GM12878 (cell line): ENCODE data around the gene HNRNPH3. TPM values are rescaled to one million over a fixed set of nuclear protein-coding genes. Genes with fewer than 3 reads are reported as not detected.

ENCODE experiments used
- ATF7 ChIP-seq: fragments of 450-650 bp; IDR thresholded peaks from 2 replicates; pipeline ENCODE4 v1.6.1; 2016; ENCODE audit warnings: low read depth, mild to moderate bottlenecking
- CREM ChIP-seq: IDR thresholded peaks from 2 replicates; pipeline ENCODE4 v1.6.1; 2014; ENCODE audit warnings: antibody characterized with exemption, low read depth
- ESRRA ChIP-seq: IDR thresholded peaks from 2 replicates; pipeline ENCODE4 v1.6.1; 2012; ENCODE audit warnings: mild to moderate bottlenecking, low read length, improper control_type of control experiment
- MYC ChIP-seq: IDR thresholded peaks from 2 replicates; pipeline ENCODE4 v1.6.1; 2011; ENCODE audit warnings: mild to moderate bottlenecking, low read length, moderate library complexity, inconsistent platforms; ENCODE audit not compliant: insufficient read depth, insufficient replicate concordance, insufficient read length, severe bottlenecking
- NR2C1 ChIP-seq: fragments of 450-650 bp; IDR thresholded peaks from 2 replicates; pipeline ENCODE4 v1.6.1; 2017; ENCODE audit warnings: antibody characterized with exemption, mild to moderate bottlenecking, moderate library complexity
- NR2F1 ChIP-seq: fragments of 450-650 bp; conservative IDR thresholded peaks from 2 replicates; pipeline ENCODE4 v1.6.1; 2017; ENCODE audit warnings: mild to moderate bottlenecking
- POLR2AphosphoS2 ChIP-seq: IDR thresholded peaks from 2 replicates; pipeline ENCODE4 v1.6.1; 2011; ENCODE audit warnings: low read depth, mild to moderate bottlenecking, low read length, improper control_type of control experiment, moderate library complexity
- RAD51 ChIP-seq: fragments of 450-650 bp; IDR thresholded peaks from 2 replicates; pipeline ENCODE4 v1.6.1; 2016; ENCODE audit warnings: moderate library complexity, mild to moderate bottlenecking, inconsistent platforms
- SIX5 ChIP-seq: IDR thresholded peaks from 2 replicates; pipeline ENCODE4 v1.6.1; 2011; ENCODE audit warnings: mild to moderate bottlenecking, low read depth, low read length, moderate library complexity; ENCODE audit not compliant: severe bottlenecking
- SREBF1 ChIP-seq: IDR thresholded peaks from 2 replicates; pipeline ENCODE4 v1.6.1; 2012; ENCODE audit warnings: mild to moderate bottlenecking, low read length
- ZZZ3 ChIP-seq: IDR thresholded peaks from 2 replicates; pipeline ENCODE4 v1.6.1; 2011; ENCODE audit warnings: low read depth; ENCODE audit not compliant: control insufficient read depth, insufficient read length
- polyA plus RNA-seq, 11 experiments: library from polyadenylated mRNA; depleted of rRNA in 4 of 11; unstranded in 6 of 11; stranded (reverse) in 5 of 11; fragments of >200 nt; fragmentation: Nextera tagmentation in 4 of 11; fragmentation: Illumina TruSeq in 1 of 11; extraction: Ambion mirVana in 4 of 11; extraction: Trizol in 1 of 11; gene quantifications; 1 replicate in 1 of 11; 2 replicates in 10 of 11; pipeline versions ENCODE4 v1.2.1 to v1.2.3, GENCODE V29; 2011 to 2016; ENCODE audit warnings: inconsistent platforms in 2 of 11, missing spikeins in 2 of 11, low read depth in 1 of 11
- total RNA-seq, 4 experiments: library from RNA; depleted of rRNA in 3 of 4; stranded (reverse); fragments of >200 nt in 3 of 4; fragmentation: Illumina TruSeq in 1 of 4; extraction: Trizol in 1 of 4; gene quantifications; 2 replicates each; pipeline versions ENCODE4 v1.2.1 to v1.2.3, GENCODE V29; 2013 to 2021
- TF ChIP-seq, protein P1 (sequence below): fragments of 450-650 bp; formaldehyde crosslinking; IDR thresholded peaks from 2 replicates; pipeline ENCODE4 v1.5.0; 2022; ENCODE audit warnings: mild to moderate bottlenecking, missing genetic modification characterization
- TF ChIP-seq, protein P2 (sequence below): IDR thresholded peaks from 2 replicates; pipeline ENCODE4 v1.6.1; 2012; ENCODE audit warnings: low read depth, low read length, improper control_type of control experiment
- TF ChIP-seq, protein P3 (sequence below): IDR thresholded peaks from 2 replicates; pipeline ENCODE4 v1.6.1; 2012; ENCODE audit warnings: improper control_type of control experiment, low read depth, low read length; ENCODE audit not compliant: insufficient replicate concordance
- TF ChIP-seq, protein P4 (sequence below): IDR thresholded peaks from 2 replicates; pipeline ENCODE4 v1.6.1; 2012; ENCODE audit warnings: low read length, inconsistent platforms
- TF ChIP-seq, protein P5 (sequence below): fragments of 450-650 bp; IDR thresholded peaks from 2 replicates; pipeline ENCODE4 v1.6.1; 2016; ENCODE audit warnings: mild to moderate bottlenecking

Gene HNRNPH3
- total and polyA plus RNA-seq, 10 of the 15 experiments (the other 5 are each of a cell fraction or from before 2014, with no cell fraction given) = 20.1 to 292 (median 121) TPM

DNA sequence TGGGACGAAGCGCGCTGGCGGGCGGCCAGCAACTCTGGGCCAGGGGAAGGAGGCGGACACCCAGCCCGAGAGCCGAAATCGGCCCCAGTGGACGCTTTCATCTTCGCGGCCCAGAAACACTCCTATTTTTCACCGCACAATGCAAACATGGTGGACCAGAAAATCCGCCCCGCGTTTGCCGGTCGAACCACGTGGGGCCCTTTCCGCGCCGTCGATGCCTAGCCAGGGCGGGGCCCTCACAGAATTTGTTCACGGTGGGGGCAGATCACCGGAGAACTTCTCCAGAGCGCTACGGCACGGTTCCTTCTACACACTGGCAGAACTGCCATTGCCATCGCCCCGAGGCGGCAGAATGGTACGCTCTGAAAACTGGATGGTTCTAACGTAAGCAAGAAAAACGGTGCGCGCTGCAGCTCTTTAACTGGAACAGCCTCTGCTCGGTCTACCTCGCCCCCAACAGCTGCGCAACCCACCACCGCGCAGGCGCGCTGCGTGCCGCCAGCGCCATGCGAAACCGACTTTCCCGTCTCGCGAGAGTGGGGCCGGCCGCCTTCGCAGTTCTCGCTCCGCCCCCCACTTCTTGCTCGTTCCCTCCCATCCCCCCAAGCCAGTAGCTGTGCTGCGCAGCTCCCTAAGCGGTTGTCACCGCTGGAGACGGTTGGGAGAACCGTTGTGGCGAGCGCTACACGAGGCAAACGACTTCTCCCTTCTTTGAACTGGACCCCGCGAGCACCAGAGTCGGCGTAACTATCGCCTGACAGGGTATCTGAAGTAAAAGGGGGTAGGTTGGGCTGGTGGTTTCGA lies at the start of gene HNRNPH3 (continued):
- TF ChIP-seq, protein P1, sequence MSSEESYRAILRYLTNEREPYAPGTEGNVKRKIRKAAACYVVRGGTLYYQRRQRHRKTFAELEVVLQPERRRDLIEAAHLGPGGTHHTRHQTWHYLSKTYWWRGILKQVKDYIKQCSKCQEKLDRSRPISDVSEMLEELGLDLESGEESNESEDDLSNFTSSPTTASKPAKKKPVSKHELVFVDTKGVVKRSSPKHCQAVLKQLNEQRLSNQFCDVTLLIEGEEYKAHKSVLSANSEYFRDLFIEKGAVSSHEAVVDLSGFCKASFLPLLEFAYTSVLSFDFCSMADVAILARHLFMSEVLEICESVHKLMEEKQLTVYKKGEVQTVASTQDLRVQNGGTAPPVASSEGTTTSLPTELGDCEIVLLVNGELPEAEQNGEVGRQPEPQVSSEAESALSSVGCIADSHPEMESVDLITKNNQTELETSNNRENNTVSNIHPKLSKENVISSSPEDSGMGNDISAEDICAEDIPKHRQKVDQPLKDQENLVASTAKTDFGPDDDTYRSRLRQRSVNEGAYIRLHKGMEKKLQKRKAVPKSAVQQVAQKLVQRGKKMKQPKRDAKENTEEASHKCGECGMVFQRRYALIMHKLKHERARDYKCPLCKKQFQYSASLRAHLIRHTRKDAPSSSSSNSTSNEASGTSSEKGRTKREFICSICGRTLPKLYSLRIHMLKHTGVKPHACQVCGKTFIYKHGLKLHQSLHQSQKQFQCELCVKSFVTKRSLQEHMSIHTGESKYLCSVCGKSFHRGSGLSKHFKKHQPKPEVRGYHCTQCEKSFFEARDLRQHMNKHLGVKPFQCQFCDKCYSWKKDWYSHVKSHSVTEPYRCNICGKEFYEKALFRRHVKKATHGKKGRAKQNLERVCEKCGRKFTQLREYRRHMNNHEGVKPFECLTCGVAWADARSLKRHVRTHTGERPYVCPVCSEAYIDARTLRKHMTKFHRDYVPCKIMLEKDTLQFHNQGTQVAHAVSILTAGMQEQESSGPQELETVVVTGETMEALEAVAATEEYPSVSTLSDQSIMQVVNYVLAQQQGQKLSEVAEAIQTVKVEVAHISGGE (CRISPR knock-in tag) = no peak
- TF ChIP-seq NR2F1 (no peak; the same call in 1 of the 2 replicates), CREM (peak; percentile 43), RAD51 (peak; percentile 86), POLR2AphosphoS2 (peak; percentile 95), MYC (peak; percentile 33), ZZZ3 (no peak), SREBF1 (no peak), ESRRA (no peak), NR2C1 (0 out of 2 replicates have a peak, but pooled peaks have one; percentile 20), SIX5 (no peak), ATF7 (peak; percentile 66; the same call in 1 of the 2 replicates)
- TF ChIP-seq, protein P2, sequence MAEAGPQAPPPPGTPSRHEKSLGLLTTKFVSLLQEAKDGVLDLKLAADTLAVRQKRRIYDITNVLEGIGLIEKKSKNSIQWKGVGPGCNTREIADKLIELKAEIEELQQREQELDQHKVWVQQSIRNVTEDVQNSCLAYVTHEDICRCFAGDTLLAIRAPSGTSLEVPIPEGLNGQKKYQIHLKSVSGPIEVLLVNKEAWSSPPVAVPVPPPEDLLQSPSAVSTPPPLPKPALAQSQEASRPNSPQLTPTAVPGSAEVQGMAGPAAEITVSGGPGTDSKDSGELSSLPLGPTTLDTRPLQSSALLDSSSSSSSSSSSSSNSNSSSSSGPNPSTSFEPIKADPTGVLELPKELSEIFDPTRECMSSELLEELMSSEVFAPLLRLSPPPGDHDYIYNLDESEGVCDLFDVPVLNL = peak; percentile 49
- TF ChIP-seq, protein P3, sequence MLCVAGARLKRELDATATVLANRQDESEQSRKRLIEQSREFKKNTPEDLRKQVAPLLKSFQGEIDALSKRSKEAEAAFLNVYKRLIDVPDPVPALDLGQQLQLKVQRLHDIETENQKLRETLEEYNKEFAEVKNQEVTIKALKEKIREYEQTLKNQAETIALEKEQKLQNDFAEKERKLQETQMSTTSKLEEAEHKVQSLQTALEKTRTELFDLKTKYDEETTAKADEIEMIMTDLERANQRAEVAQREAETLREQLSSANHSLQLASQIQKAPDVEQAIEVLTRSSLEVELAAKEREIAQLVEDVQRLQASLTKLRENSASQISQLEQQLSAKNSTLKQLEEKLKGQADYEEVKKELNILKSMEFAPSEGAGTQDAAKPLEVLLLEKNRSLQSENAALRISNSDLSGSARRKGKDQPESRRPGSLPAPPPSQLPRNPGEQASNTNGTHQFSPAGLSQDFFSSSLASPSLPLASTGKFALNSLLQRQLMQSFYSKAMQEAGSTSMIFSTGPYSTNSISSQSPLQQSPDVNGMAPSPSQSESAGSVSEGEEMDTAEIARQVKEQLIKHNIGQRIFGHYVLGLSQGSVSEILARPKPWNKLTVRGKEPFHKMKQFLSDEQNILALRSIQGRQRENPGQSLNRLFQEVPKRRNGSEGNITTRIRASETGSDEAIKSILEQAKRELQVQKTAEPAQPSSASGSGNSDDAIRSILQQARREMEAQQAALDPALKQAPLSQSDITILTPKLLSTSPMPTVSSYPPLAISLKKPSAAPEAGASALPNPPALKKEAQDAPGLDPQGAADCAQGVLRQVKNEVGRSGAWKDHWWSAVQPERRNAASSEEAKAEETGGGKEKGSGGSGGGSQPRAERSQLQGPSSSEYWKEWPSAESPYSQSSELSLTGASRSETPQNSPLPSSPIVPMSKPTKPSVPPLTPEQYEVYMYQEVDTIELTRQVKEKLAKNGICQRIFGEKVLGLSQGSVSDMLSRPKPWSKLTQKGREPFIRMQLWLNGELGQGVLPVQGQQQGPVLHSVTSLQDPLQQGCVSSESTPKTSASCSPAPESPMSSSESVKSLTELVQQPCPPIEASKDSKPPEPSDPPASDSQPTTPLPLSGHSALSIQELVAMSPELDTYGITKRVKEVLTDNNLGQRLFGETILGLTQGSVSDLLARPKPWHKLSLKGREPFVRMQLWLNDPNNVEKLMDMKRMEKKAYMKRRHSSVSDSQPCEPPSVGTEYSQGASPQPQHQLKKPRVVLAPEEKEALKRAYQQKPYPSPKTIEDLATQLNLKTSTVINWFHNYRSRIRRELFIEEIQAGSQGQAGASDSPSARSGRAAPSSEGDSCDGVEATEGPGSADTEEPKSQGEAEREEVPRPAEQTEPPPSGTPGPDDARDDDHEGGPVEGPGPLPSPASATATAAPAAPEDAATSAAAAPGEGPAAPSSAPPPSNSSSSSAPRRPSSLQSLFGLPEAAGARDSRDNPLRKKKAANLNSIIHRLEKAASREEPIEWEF = no peak
- TF ChIP-seq, protein P4, sequence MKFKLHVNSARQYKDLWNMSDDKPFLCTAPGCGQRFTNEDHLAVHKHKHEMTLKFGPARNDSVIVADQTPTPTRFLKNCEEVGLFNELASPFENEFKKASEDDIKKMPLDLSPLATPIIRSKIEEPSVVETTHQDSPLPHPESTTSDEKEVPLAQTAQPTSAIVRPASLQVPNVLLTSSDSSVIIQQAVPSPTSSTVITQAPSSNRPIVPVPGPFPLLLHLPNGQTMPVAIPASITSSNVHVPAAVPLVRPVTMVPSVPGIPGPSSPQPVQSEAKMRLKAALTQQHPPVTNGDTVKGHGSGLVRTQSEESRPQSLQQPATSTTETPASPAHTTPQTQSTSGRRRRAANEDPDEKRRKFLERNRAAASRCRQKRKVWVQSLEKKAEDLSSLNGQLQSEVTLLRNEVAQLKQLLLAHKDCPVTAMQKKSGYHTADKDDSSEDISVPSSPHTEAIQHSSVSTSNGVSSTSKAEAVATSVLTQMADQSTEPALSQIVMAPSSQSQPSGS = peak; percentile 59; the same call in 1 of the 2 replicates
- TF ChIP-seq, protein P5, sequence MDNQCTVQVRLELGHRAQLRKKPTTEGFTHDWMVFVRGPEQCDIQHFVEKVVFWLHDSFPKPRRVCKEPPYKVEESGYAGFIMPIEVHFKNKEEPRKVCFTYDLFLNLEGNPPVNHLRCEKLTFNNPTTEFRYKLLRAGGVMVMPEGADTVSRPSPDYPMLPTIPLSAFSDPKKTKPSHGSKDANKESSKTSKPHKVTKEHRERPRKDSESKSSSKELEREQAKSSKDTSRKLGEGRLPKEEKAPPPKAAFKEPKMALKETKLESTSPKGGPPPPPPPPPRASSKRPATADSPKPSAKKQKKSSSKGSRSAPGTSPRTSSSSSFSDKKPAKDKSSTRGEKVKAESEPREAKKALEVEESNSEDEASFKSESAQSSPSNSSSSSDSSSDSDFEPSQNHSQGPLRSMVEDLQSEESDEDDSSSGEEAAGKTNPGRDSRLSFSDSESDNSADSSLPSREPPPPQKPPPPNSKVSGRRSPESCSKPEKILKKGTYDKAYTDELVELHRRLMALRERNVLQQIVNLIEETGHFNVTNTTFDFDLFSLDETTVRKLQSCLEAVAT = peak; percentile 94
